GM12878 (cell line): Measurements from ENCODE around the gene KIF21B. TPM values are rescaled to one million over a fixed set of nuclear protein-coding genes. Genes with fewer than 3 reads are reported as not detected.

Experiments used
- ATAC-seq: fragments of 200-7000 bp; cut with Tn5 transposase; 3 replicates; pipeline ENCODE4 v1.9.1; 2020; ENCODE audit warnings: mild to moderate bottlenecking, moderate library complexity
- BruUV-seq: library from RNA; stranded (reverse); fragments of 400-500 nt; replicated peaks from 2 replicates; lab custom pipeline; 2021; lab: Mats Ljungman, UMichigan
- CTCF ChIA-PET: fragments of 300-600 bp; sonication (Branson Sonifier 250); formaldehyde crosslinking; extraction: SDS; loops from one replicate; lab custom pipeline; 2021; ENCODE audit warnings: inconsistent platforms; lab: Yijun Ruan, JAX
- POLR2A ChIA-PET: fragments of 350-600 bp; formaldehyde crosslinking; extraction: SDS; loops from one replicate; lab custom pipeline; 2021; ENCODE audit warnings: inconsistent platforms; lab: Charles Lee
- RAD21 ChIA-PET: fragments of 300-600 bp; sonication (Branson Sonifier 250); formaldehyde crosslinking; loops from one replicate; lab custom pipeline; 2023; ENCODE audit warnings: antibody characterized with exemption; ENCODE audit not compliant: unreplicated experiment; lab: Charles Lee
- SMC1A ChIA-PET: fragments of 300-600 bp; sonication (Branson Sonifier 250); formaldehyde crosslinking; loops from one replicate; lab custom pipeline; 2023; ENCODE audit not compliant: unreplicated experiment, uncharacterized antibody; lab: Charles Lee
- DNase-seq: peaks from one replicate; pipeline ENCODE4 v3.0.0-alpha.2; 2011; ENCODE audit warnings: low read depth, low spot score
- FAIRE-seq: peaks from 3 replicates; lab custom pipeline; 2011; peaks lifted over from hg19 to GRCh38; lab: Jason Lieb, UNC
- H2AFZ ChIP-seq: 2 replicates; pipeline ENCODE4 v1.6.0; 2011; ENCODE audit warnings: low read depth, low read length, control low read depth; ENCODE audit not compliant: control insufficient read depth
- H3K27ac ChIP-seq: 2 replicates; pipeline ENCODE4 v1.5.1; 2011; ENCODE audit warnings: control low read depth; ENCODE audit not compliant: control insufficient read depth, insufficient read depth
- H3K27me3 ChIP-seq, 2 experiments: replicated peaks in 1 of 2; 2 replicates each; pipeline versions ENCODE4 v1.6.0 to v1.6.1; 2011; ENCODE audit warnings: low read length in 1 of 2; ENCODE audit not compliant: control insufficient read depth in 2 of 2, insufficient read depth in 2 of 2
- H3K36me3 ChIP-seq, 2 experiments: 2 replicates each; pipeline ENCODE4 v1.5.1; 2011; ENCODE audit warnings: low read length in 1 of 2; ENCODE audit not compliant: control insufficient read depth in 2 of 2, insufficient read depth in 2 of 2
- H3K4me1 ChIP-seq: 2 replicates; pipeline ENCODE4 v1.6.1; 2011; ENCODE audit warnings: mild to moderate bottlenecking, low read length, moderate library complexity, mixed read lengths; ENCODE audit not compliant: control insufficient read depth, insufficient read depth
- H3K4me2 ChIP-seq: 2 replicates; pipeline ENCODE4 v1.6.0; 2011; ENCODE audit warnings: control low read depth; ENCODE audit not compliant: control insufficient read depth, insufficient read depth
- H3K4me3 ChIP-seq: fragments of 200-600 bp; sonication (generic); 2 replicates; pipeline ENCODE4 v1.5.1; 2016
- H3K79me2 ChIP-seq: 2 replicates; pipeline ENCODE4 v1.6.0; 2011; ENCODE audit warnings: low read length; ENCODE audit not compliant: control insufficient read depth, insufficient read depth
- H3K9ac ChIP-seq: 2 replicates; pipeline ENCODE4 v1.8.0; 2011; ENCODE audit warnings: low read length, control low read depth, mixed read lengths; ENCODE audit not compliant: control insufficient read depth, insufficient read depth
- H3K9me3 ChIP-seq: replicated peaks from 3 replicates; pipeline ENCODE4 v1.5.1; 2011; ENCODE audit warnings: mild to moderate bottlenecking, low read length; ENCODE audit not compliant: control insufficient read depth, insufficient read depth
- H4K20me1 ChIP-seq: 2 replicates; pipeline ENCODE4 v1.6.0; 2011; ENCODE audit not compliant: control insufficient read depth, insufficient read depth
- ASH2L ChIP-seq: fragments of 300-600, 200-600 bp; sonication (generic); IDR thresholded peaks from 2 replicates; pipeline ENCODE4 v1.6.1; 2017; ENCODE audit warnings: low read depth, mild to moderate bottlenecking, borderline replicate concordance
- ATF7 ChIP-seq: fragments of 450-650 bp; IDR thresholded peaks from 2 replicates; pipeline ENCODE4 v1.6.1; 2016; ENCODE audit warnings: low read depth, mild to moderate bottlenecking
- CREB1 ChIP-seq: IDR thresholded peaks from 2 replicates; pipeline ENCODE4 v1.6.1; 2012; ENCODE audit warnings: low read depth, mild to moderate bottlenecking, inconsistent platforms
- HDAC2 ChIP-seq: fragments of 200-600 bp; sonication (generic); IDR thresholded peaks from 2 replicates; pipeline ENCODE4 v1.6.1; 2017
- IKZF1 ChIP-seq: fragments of 450-650 bp; conservative IDR thresholded peaks from 2 replicates; pipeline ENCODE4 v1.6.1; 2017; ENCODE audit warnings: antibody characterized with exemption, mild to moderate bottlenecking
- POLR2AphosphoS2 ChIP-seq: IDR thresholded peaks from 2 replicates; pipeline ENCODE4 v1.6.1; 2011; ENCODE audit warnings: low read depth, mild to moderate bottlenecking, low read length, improper control_type of control experiment, moderate library complexity
- SMAD1 ChIP-seq: fragments of 450-650 bp; IDR thresholded peaks from 2 replicates; pipeline ENCODE4 v1.6.1; 2018; ENCODE audit warnings: mild to moderate bottlenecking, low read depth; ENCODE audit not compliant: partially characterized antibody
- TBL1XR1 ChIP-seq: IDR thresholded peaks from 2 replicates; pipeline ENCODE4 v1.6.1; 2012; ENCODE audit warnings: low read depth, low read length, improper control_type of control experiment
- TCF12 ChIP-seq: IDR thresholded peaks from 2 replicates; pipeline ENCODE4 v1.6.1; 2011; ENCODE audit warnings: low read depth, mild to moderate bottlenecking, low read length
- WGBS: methylation state at CpG from one replicate; pipeline ENCODE4 v1.1.6; 2016; ENCODE audit warnings: low lambda C conversion rate; ENCODE audit not compliant: insufficient replicate concordance, insufficient coverage; ENCODE audit errors: missing lambda C conversion rate; 5-methylcytosine and 5-hydroxymethylcytosine counted together
- in situ Hi-C: fragments of 300-500 bp; cut with MboI; formaldehyde crosslinking; loops from 9 replicates; pipeline ENCODE4 v1.14.3; 2018; ENCODE audit warnings: mixed read lengths
- intact Hi-C: fragments of 100-400 bp; cut with micrococcal nuclease; formaldehyde crosslinking; loops from one replicate; pipeline ENCODE4 v1.14.2; 2022; ENCODE audit not compliant: unreplicated experiment
- polyA plus RNA-seq, 11 experiments: library from polyadenylated mRNA; depleted of rRNA in 4 of 11; unstranded in 6 of 11; stranded (reverse) in 5 of 11; fragments of >200 nt; fragmentation: Nextera tagmentation in 4 of 11; fragmentation: Illumina TruSeq in 1 of 11; extraction: Ambion mirVana in 4 of 11; extraction: Trizol in 1 of 11; gene quantifications; 1 replicate in 1 of 11; 2 replicates in 10 of 11; pipeline versions ENCODE4 v1.2.1 to v1.2.3, GENCODE V29; 2011 to 2016; ENCODE audit warnings: inconsistent platforms in 2 of 11, missing spikeins in 2 of 11, low read depth in 1 of 11
- total RNA-seq, 4 experiments: library from RNA; depleted of rRNA in 3 of 4; stranded (reverse); fragments of >200 nt in 3 of 4; fragmentation: Illumina TruSeq in 1 of 4; extraction: Trizol in 1 of 4; gene quantifications; 2 replicates each; pipeline versions ENCODE4 v1.2.1 to v1.2.3, GENCODE V29; 2013 to 2021
- TF ChIP-seq, protein P1 (sequence below): fragments of 450-650 bp; formaldehyde crosslinking; IDR thresholded peaks from 2 replicates; pipeline ENCODE4 v1.5.0; 2022; ENCODE audit warnings: mild to moderate bottlenecking, missing genetic modification characterization
- TF ChIP-seq, protein P2 (sequence below): IDR thresholded peaks from 2 replicates; pipeline ENCODE4 v1.6.1; 2012; ENCODE audit warnings: low read depth, low read length, improper control_type of control experiment
- TF ChIP-seq, protein P3 (sequence below): fragments of 450-650 bp; IDR thresholded peaks from 2 replicates; pipeline ENCODE4 v1.6.1; 2014; ENCODE audit warnings: mild to moderate bottlenecking

The KIF21B gene
- total and polyA plus RNA-seq, 10 of the 15 experiments (the other 5 are each of a cell fraction or from before 2014, with no cell fraction given), result 2.3 to 47.7 (median 12.6) TPM

DNA sequence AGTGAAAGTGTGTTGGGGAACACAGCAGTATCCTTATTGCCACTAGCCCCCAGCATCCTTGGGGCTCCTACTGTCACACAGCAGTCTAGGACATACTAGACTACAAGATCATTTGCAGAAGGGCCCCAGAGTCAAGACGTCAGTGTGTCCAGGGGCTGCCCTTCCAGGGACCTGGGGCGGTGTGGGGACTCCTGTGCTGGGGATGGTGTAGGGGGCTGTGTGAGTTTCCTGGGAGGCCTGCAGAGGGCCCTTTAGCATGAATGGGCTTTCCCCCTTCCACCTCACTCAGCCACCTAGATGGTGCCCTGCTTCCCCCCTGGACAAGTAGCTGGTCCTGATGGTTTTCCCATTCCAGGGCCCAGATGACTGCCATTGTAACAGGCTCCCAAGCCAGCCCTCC, 17.5 kb upstream of the KIF21B start:
- Histone ChIP-seq H4K20me1 (no peaks in the 10 kb centered on the region), H3K9me3 (no peaks in the 10 kb centered on the region), H3K9ac (no peak overlapping the region), H3K79me2 (no peaks in the 10 kb centered on the region), H2AFZ (no peak overlapping the region), H3K4me2 (no peak overlapping the region), H3K4me1 (no peaks in the 10 kb centered on the region), H3K36me3 (no peaks in the 10 kb centered on the region), H3K27me3 (no peaks in the 10 kb centered on the region), H3K27ac (no peak overlapping the region), H3K4me3 (no peak overlapping the region)
- no peak for DNase-seq
- in situ Hi-C loops (loop anchor here (5.0 kb wide), 2 partner anchors 64 to 134 kb away; no protein-coding TSS in a partner anchor), intact Hi-C loops (loop anchor here (5.0 to 10.0 kb wide), 2 partner anchors 226 to 419 kb away; partner anchors contain the start of gene KIF14)
- no TSS peak for BruUV-seq
- CTCF ChIA-PET, result interaction anchor here (2.0 to 18.1 kb wide), 8 partner anchors 10 to 483 kb away, joined by 5 to 250 read pairs (median 16); partner anchors contain the start of gene KIF21B
- FAIRE-seq, result no peak
- SMC1A ChIA-PET, result interaction anchor here (1.5 to 6.0 kb wide), 5 partner anchors 16 to 145 kb away, joined by 3 to 91 read pairs (median 44); partner anchors contain the start of gene KIF21B
- ATAC-seq, result no peak
- WGBS, result 77% methylated on average over 2 of the region's 2 CpGs
- RAD21 ChIA-PET, result interaction anchor here (0.7 to 12.4 kb wide), 10 partner anchors 14 to 519 kb away, joined by 3 to 128 read pairs (median 9); no protein-coding TSS in a partner anchor
- TF ChIP-seq TCF12 (no peak), TBL1XR1 (no peak), ATF7 (no peak), SMAD1 (no peak), ASH2L (no peak), IKZF1 (no peak), POLR2AphosphoS2 (no peak), CREB1 (no peak), HDAC2 (no peak)
- TF ChIP-seq, protein P1, sequence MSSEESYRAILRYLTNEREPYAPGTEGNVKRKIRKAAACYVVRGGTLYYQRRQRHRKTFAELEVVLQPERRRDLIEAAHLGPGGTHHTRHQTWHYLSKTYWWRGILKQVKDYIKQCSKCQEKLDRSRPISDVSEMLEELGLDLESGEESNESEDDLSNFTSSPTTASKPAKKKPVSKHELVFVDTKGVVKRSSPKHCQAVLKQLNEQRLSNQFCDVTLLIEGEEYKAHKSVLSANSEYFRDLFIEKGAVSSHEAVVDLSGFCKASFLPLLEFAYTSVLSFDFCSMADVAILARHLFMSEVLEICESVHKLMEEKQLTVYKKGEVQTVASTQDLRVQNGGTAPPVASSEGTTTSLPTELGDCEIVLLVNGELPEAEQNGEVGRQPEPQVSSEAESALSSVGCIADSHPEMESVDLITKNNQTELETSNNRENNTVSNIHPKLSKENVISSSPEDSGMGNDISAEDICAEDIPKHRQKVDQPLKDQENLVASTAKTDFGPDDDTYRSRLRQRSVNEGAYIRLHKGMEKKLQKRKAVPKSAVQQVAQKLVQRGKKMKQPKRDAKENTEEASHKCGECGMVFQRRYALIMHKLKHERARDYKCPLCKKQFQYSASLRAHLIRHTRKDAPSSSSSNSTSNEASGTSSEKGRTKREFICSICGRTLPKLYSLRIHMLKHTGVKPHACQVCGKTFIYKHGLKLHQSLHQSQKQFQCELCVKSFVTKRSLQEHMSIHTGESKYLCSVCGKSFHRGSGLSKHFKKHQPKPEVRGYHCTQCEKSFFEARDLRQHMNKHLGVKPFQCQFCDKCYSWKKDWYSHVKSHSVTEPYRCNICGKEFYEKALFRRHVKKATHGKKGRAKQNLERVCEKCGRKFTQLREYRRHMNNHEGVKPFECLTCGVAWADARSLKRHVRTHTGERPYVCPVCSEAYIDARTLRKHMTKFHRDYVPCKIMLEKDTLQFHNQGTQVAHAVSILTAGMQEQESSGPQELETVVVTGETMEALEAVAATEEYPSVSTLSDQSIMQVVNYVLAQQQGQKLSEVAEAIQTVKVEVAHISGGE (CRISPR knock-in tag), result no peak
- TF ChIP-seq, protein P2, sequence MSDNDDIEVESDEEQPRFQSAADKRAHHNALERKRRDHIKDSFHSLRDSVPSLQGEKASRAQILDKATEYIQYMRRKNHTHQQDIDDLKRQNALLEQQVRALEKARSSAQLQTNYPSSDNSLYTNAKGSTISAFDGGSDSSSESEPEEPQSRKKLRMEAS, result no peak
- TF ChIP-seq, protein P3, sequence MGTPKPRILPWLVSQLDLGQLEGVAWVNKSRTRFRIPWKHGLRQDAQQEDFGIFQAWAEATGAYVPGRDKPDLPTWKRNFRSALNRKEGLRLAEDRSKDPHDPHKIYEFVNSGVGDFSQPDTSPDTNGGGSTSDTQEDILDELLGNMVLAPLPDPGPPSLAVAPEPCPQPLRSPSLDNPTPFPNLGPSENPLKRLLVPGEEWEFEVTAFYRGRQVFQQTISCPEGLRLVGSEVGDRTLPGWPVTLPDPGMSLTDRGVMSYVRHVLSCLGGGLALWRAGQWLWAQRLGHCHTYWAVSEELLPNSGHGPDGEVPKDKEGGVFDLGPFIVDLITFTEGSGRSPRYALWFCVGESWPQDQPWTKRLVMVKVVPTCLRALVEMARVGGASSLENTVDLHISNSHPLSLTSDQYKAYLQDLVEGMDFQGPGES, result no peak
- POLR2A ChIA-PET, result interaction anchor here (0.7 to 2.1 kb wide), 3 partner anchors 15 to 69 kb away, joined by 3 to 12 read pairs (median 7); no protein-coding TSS in a partner anchor
